Measurements from ENCODE around the gene LRIT1.

LRIT1 gene

GRCh38 chr10:84225427-84226173 is 15.7 kb downstream of the LRIT1 start, which contains the start of gene LRIT2:
TSS of gene LRIT2 (minus strand) at chr10:84225544. CDS start at chr10:84225520, 24 bp downstream.
- Histone ChIP-seq H3K4me1 (ENCODE audit: insufficient read depth, low read length) (no peaks in the 10 kb centered on the region), H3K4me3 (ENCODE audit: low read length) (no peak within 1 kb of the TSS), H3K9me3 (ENCODE audit: insufficient read depth, low read depth, low read length) (no peaks in the 10 kb centered on the region), H3K36me3 (ENCODE audit: insufficient read depth, low read depth, low read length) (no peaks in the 10 kb centered on the region), H3K9ac (ENCODE audit: low read depth, low read length) (no peak within 1 kb of the TSS), H3K27ac (ENCODE audit: low read length) (no peak within 1 kb of the TSS), H3K27me3 (ENCODE audit: insufficient read depth, low read length) (peaks cover 25% of the 10 kb centered on the region; the same call in 1 of the 2 replicates)

- H3K9ac ChIP-seq (ENCODE audit: low read depth, low read length): no peak overlapping the region
- H3K27ac ChIP-seq (ENCODE audit: low read length): no peak overlapping the region
- H3K4me1 ChIP-seq (ENCODE audit: insufficient read depth, low read length): no peaks in the 10 kb centered on the region
- no peaks in the 10 kb centered on the region for H3K36me3 ChIP-seq (ENCODE audit: insufficient read depth, low read depth, low read length)
- no peak overlapping the region for H3K4me3 ChIP-seq (ENCODE audit: low read length)
- peaks cover 25% of the 10 kb centered on the region; the same call in 1 of the 2 replicates for H3K27me3 ChIP-seq (ENCODE audit: insufficient read depth, low read length)
- no peaks in the 10 kb centered on the region for H3K9me3 ChIP-seq (ENCODE audit: insufficient read depth, low read depth, low read length)
These were observed 16.8 kb downstream of the LRIT1 start for GRCh38 chr10:84224411-84225028.

DNA sequence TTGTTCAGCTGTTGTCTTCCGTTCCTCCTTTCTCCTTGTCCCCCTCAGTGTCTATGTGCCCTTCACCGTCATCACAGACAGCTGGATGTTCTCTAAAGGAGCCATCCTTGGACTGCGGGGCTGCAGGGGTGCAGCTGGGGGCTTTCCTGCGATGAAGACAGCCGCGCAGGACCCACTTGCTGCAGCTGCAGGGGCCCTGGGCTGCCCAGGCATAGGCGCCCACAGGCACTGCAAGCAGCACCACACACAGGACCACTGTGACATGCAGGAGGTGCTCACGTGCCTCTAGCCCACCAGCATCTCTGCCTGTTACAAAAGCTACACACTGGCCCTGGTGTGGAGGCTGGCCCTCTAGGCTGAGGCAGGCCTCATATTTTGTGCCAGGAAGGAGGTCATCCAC is 19.4 kb downstream of the LRIT1 start:
- no peaks in the 10 kb centered on the region for H3K4me1 ChIP-seq (ENCODE audit: insufficient read depth, low read length)
- no peak overlapping the region for H3K4me3 ChIP-seq (ENCODE audit: low read length)
- no peak overlapping the region for H3K27ac ChIP-seq (ENCODE audit: low read length)
- H3K27me3 ChIP-seq (ENCODE audit: insufficient read depth, low read length): peaks cover 14% of the 10 kb centered on the region; the same call in 1 of the 2 replicates
- no peaks in the 10 kb centered on the region for H3K9me3 ChIP-seq (ENCODE audit: insufficient read depth, low read depth, low read length)
- no peak overlapping the region for H3K9ac ChIP-seq (ENCODE audit: low read depth, low read length)
- no peaks in the 10 kb centered on the region for H3K36me3 ChIP-seq (ENCODE audit: insufficient read depth, low read depth, low read length)

DNA sequence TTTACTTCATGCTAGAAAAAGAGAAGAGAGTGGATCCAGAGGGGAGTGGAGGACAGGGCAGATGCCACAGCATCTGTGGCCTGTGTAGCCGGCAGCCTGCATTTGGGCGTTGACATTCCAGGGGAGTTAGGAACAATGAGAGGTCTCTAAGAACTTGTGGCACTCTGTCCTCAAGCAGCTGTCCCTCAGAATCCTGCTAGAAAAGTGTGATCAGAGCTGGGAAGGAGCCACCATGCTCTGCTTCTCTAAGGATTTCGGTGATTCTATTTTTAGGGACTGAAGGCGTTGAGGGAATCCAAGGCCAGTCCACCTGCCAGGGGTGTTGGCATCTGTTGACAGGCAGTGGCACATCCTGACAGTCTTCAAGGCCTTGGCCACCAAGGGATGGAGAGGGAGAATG is 23.6 kb downstream of the LRIT1 start:
- H3K9me3 ChIP-seq (ENCODE audit: insufficient read depth, low read depth, low read length): no peaks in the 10 kb centered on the region
- no peaks in the 10 kb centered on the region; the same call in 1 of the 2 replicates for H3K27me3 ChIP-seq (ENCODE audit: insufficient read depth, low read length)
- H3K27ac ChIP-seq (ENCODE audit: low read length): no peak overlapping the region
- no peak overlapping the region for H3K4me3 ChIP-seq (ENCODE audit: low read length)
- H3K9ac ChIP-seq (ENCODE audit: low read depth, low read length): no peak overlapping the region
- H3K4me1 ChIP-seq (ENCODE audit: insufficient read depth, low read length): no peaks in the 10 kb centered on the region
- H3K36me3 ChIP-seq (ENCODE audit: insufficient read depth, low read depth, low read length): no peaks in the 10 kb centered on the region

DNA sequence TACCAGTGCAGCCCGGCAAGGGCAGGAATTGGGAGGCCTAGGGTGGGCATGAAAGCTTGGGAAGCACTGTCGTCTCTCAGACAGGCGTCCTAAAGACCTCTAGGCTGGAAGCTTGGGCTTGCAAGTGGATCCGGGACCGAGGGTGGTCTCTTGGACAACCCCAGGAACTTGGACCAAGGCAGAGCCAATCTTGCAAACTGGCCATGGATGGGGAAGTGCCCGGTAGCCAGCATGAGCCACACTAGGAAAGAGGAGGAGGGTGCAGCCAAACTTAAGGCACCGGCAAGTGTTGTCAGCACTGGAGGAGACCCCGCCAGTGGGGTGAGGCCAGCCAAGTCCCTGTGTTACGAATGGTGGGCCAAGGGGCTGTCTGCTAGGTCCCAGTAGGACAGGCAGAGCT is 24.5 kb downstream of the LRIT1 start:
- Histone ChIP-seq H3K4me1 (ENCODE audit: insufficient read depth, low read length) (no peaks in the 10 kb centered on the region), H3K36me3 (ENCODE audit: insufficient read depth, low read depth, low read length) (no peaks in the 10 kb centered on the region), H3K9ac (ENCODE audit: low read depth, low read length) (no peak overlapping the region), H3K27me3 (ENCODE audit: insufficient read depth, low read length) (no peaks in the 10 kb centered on the region), H3K27ac (ENCODE audit: low read length) (no peak overlapping the region), H3K4me3 (ENCODE audit: low read length) (no peak overlapping the region), H3K9me3 (ENCODE audit: insufficient read depth, low read depth, low read length) (no peaks in the 10 kb centered on the region)

DNA sequence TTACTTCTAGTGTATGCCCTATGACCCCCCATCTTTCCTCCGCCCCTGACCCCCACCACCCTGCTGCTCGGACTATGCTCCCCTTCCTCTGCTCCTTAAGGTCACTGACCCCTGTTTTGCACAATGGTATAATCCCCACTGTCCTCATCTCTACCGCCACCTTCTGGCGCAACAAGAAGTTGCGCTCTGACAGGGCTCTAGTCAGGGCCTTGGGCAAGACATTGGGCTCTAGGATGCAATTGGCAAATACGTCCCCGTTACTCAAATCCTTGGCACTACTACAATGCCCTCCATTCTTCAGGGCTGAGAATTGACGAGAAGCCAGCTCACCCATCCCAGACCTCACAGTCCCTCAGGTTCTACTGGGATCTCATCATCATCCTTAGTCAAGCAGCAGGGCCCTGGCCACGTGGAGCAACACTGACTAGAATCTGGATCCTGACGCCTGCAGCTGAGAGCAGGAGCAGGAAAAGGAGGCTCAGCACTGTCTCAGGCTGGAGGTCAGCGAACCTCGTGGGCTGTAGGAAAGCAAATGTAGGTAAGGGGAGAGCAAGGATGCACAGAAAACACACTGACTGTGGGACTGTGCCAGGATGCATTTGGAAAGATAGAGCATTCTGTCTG is 26.6 kb downstream of the LRIT1 start:
- no peak overlapping the region for H3K9ac ChIP-seq (ENCODE audit: low read depth, low read length)
- H3K27me3 ChIP-seq (ENCODE audit: insufficient read depth, low read length): no peaks in the 10 kb centered on the region

DNA sequence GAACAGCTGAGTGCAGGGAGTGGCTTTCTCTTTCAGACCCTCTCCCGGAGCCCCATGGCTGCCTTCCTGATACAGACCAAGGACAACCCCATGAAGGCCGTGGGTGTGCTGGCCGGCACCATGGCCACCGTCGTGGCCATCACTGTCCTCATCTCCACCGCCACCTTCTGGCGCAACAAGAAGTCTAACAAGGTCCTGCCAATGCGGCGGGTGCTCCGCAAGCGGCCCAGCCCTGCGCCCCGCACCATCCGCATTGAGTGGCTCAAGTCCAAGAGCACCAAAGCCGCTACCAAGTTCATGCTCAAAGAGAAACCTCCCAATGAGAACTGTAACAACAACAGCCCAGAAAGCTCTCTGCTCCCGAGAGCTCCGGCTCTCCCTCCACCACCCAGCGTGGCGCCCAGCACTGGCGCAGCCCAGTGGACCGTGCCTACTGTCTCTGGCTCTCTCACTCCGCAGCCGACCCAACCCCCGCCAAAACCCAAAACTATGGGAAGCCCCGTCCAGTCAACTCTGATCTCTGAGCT is 27.2 kb downstream of the LRIT1 start:
- H3K27ac ChIP-seq (ENCODE audit: low read length): no peak overlapping the region
- no peaks in the 10 kb centered on the region for H3K36me3 ChIP-seq (ENCODE audit: insufficient read depth, low read depth, low read length)
- H3K9ac ChIP-seq (ENCODE audit: low read depth, low read length): no peak overlapping the region
- H3K4me3 ChIP-seq (ENCODE audit: low read length): no peak overlapping the region
- no peaks in the 10 kb centered on the region for H3K27me3 ChIP-seq (ENCODE audit: insufficient read depth, low read length)
- no peaks in the 10 kb centered on the region for H3K4me1 ChIP-seq (ENCODE audit: insufficient read depth, low read length)
- no peaks in the 10 kb centered on the region for H3K9me3 ChIP-seq (ENCODE audit: insufficient read depth, low read depth, low read length)

More for the DNA sequence above, 26.6 kb downstream of the LRIT1 start:
- Histone ChIP-seq H3K27ac (ENCODE audit: low read length) (no peak overlapping the region), H3K4me1 (ENCODE audit: insufficient read depth, low read length) (no peaks in the 10 kb centered on the region), H3K36me3 (ENCODE audit: insufficient read depth, low read depth, low read length) (no peaks in the 10 kb centered on the region), H3K9me3 (ENCODE audit: insufficient read depth, low read depth, low read length) (no peaks in the 10 kb centered on the region), H3K4me3 (ENCODE audit: low read length) (no peak overlapping the region)

DNA sequence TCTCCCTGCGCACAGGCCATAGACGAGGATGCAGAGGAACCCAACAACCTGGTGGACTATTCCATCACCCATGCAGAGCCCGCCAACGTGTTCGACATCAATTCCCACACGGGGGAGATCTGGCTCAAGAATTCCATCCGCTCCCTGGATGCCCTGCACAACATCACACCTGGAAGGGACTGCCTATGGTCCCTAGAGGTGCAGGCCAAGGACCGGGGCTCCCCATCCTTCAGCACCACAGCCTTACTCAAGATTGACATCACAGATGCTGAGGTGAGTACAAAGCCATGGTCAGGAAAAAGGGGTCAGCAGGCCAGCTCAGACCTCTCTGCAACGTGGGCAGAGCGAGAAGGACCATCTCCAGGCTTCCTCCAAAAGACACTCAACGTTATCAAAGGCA is 28.3 kb downstream of the LRIT1 start:
- no peaks in the 10 kb centered on the region for H3K4me1 ChIP-seq (ENCODE audit: insufficient read depth, low read length)
- no peak overlapping the region for H3K27ac ChIP-seq (ENCODE audit: low read length)
- no peaks in the 10 kb centered on the region for H3K36me3 ChIP-seq (ENCODE audit: insufficient read depth, low read depth, low read length)
- H3K9me3 ChIP-seq (ENCODE audit: insufficient read depth, low read depth, low read length): no peaks in the 10 kb centered on the region
- H3K4me3 ChIP-seq (ENCODE audit: low read length): no peak overlapping the region
- no peaks in the 10 kb centered on the region for H3K27me3 ChIP-seq (ENCODE audit: insufficient read depth, low read length)
- no peak overlapping the region for H3K9ac ChIP-seq (ENCODE audit: low read depth, low read length)

DNA sequence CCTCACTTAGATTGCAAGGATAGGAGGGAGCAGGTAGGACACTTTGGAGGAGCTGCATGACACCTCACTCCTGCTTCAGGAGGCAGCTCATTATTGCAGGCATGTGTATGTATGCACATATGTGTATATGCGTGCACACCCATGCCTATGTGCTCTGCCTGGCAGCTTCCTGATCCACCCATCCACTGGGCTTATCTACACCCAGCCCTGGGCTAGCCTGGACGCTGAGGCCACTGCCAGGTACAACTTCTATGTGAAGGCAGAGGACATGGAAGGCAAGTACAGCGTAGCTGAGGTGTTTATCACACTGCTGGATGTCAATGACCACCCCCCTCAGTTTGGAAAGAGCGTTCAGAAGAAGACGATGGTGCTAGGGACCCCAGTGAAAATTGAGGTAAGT is 29.3 kb downstream of the LRIT1 start:
- no peak overlapping the region for H3K9ac ChIP-seq (ENCODE audit: low read depth, low read length)
- H3K36me3 ChIP-seq (ENCODE audit: insufficient read depth, low read depth, low read length): no peaks in the 10 kb centered on the region
- no peak overlapping the region for H3K4me3 ChIP-seq (ENCODE audit: low read length)
- H3K4me1 ChIP-seq (ENCODE audit: insufficient read depth, low read length): no peaks in the 10 kb centered on the region
- no peaks in the 10 kb centered on the region for H3K9me3 ChIP-seq (ENCODE audit: insufficient read depth, low read depth, low read length)
- H3K27me3 ChIP-seq (ENCODE audit: insufficient read depth, low read length): no peaks in the 10 kb centered on the region
- no peak overlapping the region for H3K27ac ChIP-seq (ENCODE audit: low read length)

DNA sequence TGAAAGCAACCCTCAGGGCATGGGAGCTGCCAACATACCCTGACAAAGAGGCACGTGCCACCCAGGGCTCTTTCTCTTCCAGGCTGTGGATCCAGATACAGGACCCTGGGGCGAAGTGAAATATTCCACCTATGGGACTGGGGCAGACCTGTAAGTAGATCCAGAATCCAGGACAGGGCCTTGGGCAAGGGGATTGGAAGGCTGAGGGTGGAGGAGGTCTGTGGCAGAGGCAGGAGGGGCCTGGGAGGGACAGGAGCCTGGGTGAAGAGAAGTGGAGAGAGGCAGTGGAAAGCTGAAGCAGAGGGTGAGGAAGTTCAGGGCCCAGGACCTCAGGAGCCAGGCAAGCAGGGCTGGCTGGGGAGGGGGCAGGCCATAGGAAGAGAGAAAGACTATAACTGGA is 29.8 kb downstream of the LRIT1 start:
- no peaks in the 10 kb centered on the region for H3K36me3 ChIP-seq (ENCODE audit: insufficient read depth, low read depth, low read length)
- no peaks in the 10 kb centered on the region; the same call in 1 of the 2 replicates for H3K27me3 ChIP-seq (ENCODE audit: insufficient read depth, low read length)
- no peaks in the 10 kb centered on the region for H3K4me1 ChIP-seq (ENCODE audit: insufficient read depth, low read length)
- H3K9me3 ChIP-seq (ENCODE audit: insufficient read depth, low read depth, low read length): no peaks in the 10 kb centered on the region
- no peak overlapping the region for H3K4me3 ChIP-seq (ENCODE audit: low read length)
- no peak overlapping the region for H3K27ac ChIP-seq (ENCODE audit: low read length)
- H3K9ac ChIP-seq (ENCODE audit: low read depth, low read length): no peak overlapping the region

GRCh38 chr10:84208023-84208422 is 33.3 kb downstream of the LRIT1 start:
- no peak overlapping the region for H3K27ac ChIP-seq (ENCODE audit: low read length)
- no peaks in the 10 kb centered on the region for H3K4me1 ChIP-seq (ENCODE audit: insufficient read depth, low read length)
- H3K4me3 ChIP-seq (ENCODE audit: low read length): no peak overlapping the region
- no peaks in the 10 kb centered on the region for H3K36me3 ChIP-seq (ENCODE audit: insufficient read depth, low read depth, low read length)
- H3K9me3 ChIP-seq (ENCODE audit: insufficient read depth, low read depth, low read length): no peaks in the 10 kb centered on the region
- H3K9ac ChIP-seq (ENCODE audit: low read depth, low read length): no peak overlapping the region
- no peaks in the 10 kb centered on the region; the same call in 1 of the 2 replicates for H3K27me3 ChIP-seq (ENCODE audit: insufficient read depth, low read length)
